IMR-90 (cell line): ENCODE measurements around the gene E4F1. TPM values are rescaled to one million over a fixed set of nuclear protein-coding genes. Genes with fewer than 3 reads are reported as not detected.

Experiments used
- ATAC-seq: fragments of 200-7000 bp; cut with Tn5 transposase; 2 replicates; pipeline ENCODE4 v1.9.1; 2020; ENCODE audit warnings: low read depth, mild to moderate bottlenecking, moderate library complexity
- BruUV-seq: library from RNA; stranded (reverse); fragments of 400-500 nt; replicated peaks from 2 replicates; lab custom pipeline; 2021; lab: Mats Ljungman, UMichigan
- CTCF ChIA-PET: fragments of 300-600 bp; formaldehyde crosslinking; extraction: SDS; loops from one replicate; lab custom pipeline; 2021; ENCODE audit warnings: antibody characterized with exemption; lab: Yijun Ruan, JAX
- POLR2A ChIA-PET: fragments of 300-600 bp; sonication (Branson Sonifier 250); formaldehyde crosslinking; loops from one replicate; lab custom pipeline; 2022; ENCODE audit warnings: antibody characterized with exemption; ENCODE audit not compliant: unreplicated experiment; lab: Charles Lee
- DNase-seq: peaks from one replicate; pipeline ENCODE4 v3.0.0; 2013
- H2AFZ ChIP-seq: replicated peaks from 2 replicates; pipeline ENCODE3; 2013; ENCODE audit warnings: low read length, mild to moderate bottlenecking; ENCODE audit not compliant: poor library complexity
- H2AK5ac ChIP-seq: 2 replicates; pipeline ENCODE4 v1.6.1; 2013; ENCODE audit warnings: low read depth, low read length, inconsistent platforms
- H2AK9ac ChIP-seq: replicated peaks from 2 replicates; pipeline ENCODE3; 2013; ENCODE audit warnings: mild to moderate bottlenecking, low read depth, low read length, moderate library complexity; ENCODE audit not compliant: poor library complexity
- H2BK120ac ChIP-seq: 2 replicates; pipeline ENCODE4 v1.6.1; 2013; ENCODE audit warnings: low read depth, low read length, inconsistent platforms
- H2BK15ac ChIP-seq: 3 replicates; pipeline ENCODE4 v1.6.1; 2013; ENCODE audit warnings: low read depth, low read length, inconsistent platforms
- H2BK20ac ChIP-seq: 2 replicates; pipeline ENCODE4 v1.6.1; 2013; ENCODE audit warnings: low read depth, mild to moderate bottlenecking, inconsistent platforms, low read length, moderate library complexity
- H2BK5ac ChIP-seq: 2 replicates; pipeline ENCODE4 v1.6.1; 2013; ENCODE audit warnings: mild to moderate bottlenecking, low read depth, low read length, inconsistent platforms; ENCODE audit not compliant: poor library complexity, severe bottlenecking
- H3K14ac ChIP-seq: replicated peaks from 2 replicates; pipeline ENCODE4 v1.6.1; 2013; ENCODE audit warnings: low read depth, low read length, inconsistent platforms
- H3K18ac ChIP-seq: 2 replicates; pipeline ENCODE4 v1.6.1; 2013; ENCODE audit warnings: low read depth, low read length, control low read depth
- H3K23ac ChIP-seq: 2 replicates; pipeline ENCODE4 v1.6.1; 2013; ENCODE audit warnings: low read depth, low read length, inconsistent platforms
- H3K27ac ChIP-seq: 2 replicates; pipeline ENCODE4 v1.5.1; 2013; ENCODE audit warnings: mild to moderate bottlenecking, control low read depth, low read length; ENCODE audit not compliant: insufficient read depth
- H3K27me3 ChIP-seq: 2 replicates; pipeline ENCODE4 v1.6.1; 2013; ENCODE audit warnings: low read length; ENCODE audit not compliant: control insufficient read depth, insufficient read depth
- H3K36me3 ChIP-seq: 2 replicates; pipeline ENCODE4 v1.6.1; 2013; ENCODE audit warnings: low read length, mixed read lengths; ENCODE audit not compliant: control insufficient read depth, insufficient read depth
- H3K4ac ChIP-seq: 2 replicates; pipeline ENCODE4 v1.6.1; 2013; ENCODE audit warnings: low read depth, low read length, inconsistent platforms
- H3K4me1 ChIP-seq: 2 replicates; pipeline ENCODE4 v1.6.1; 2013; ENCODE audit warnings: low read length, mixed read lengths; ENCODE audit not compliant: control insufficient read depth, insufficient read depth
- H3K4me2 ChIP-seq: 2 replicates; pipeline ENCODE4 v1.6.1; 2013; ENCODE audit warnings: low read depth, mild to moderate bottlenecking, control low read depth, low read length, moderate library complexity
- H3K4me3 ChIP-seq: 2 replicates; pipeline ENCODE4 v1.5.1; 2013; ENCODE audit warnings: low read depth, mild to moderate bottlenecking, control low read depth, low read length, moderate library complexity; ENCODE audit not compliant: insufficient read depth
- H3K56ac ChIP-seq: 2 replicates; pipeline ENCODE4 v1.6.1; 2013; ENCODE audit warnings: low read length, inconsistent platforms; ENCODE audit not compliant: insufficient read depth; ENCODE audit errors: extremely low read depth
- H3K79me1 ChIP-seq, 2 experiments: 2 replicates each; pipeline ENCODE4 v1.6.1; 2013; ENCODE audit warnings: low read length in 2 of 2, inconsistent platforms in 1 of 2, low read depth in 1 of 2
- H3K9ac ChIP-seq: 2 replicates; pipeline ENCODE4 v1.6.1; 2013; ENCODE audit warnings: low read depth, low read length, control low read depth
- H3K9me1 ChIP-seq: 2 replicates; pipeline ENCODE4 v1.6.1; 2013; ENCODE audit warnings: low read length, inconsistent platforms; ENCODE audit not compliant: insufficient read depth
- H3K9me3 ChIP-seq: 2 replicates; pipeline ENCODE4 v1.6.1; 2013; ENCODE audit warnings: low read length; ENCODE audit not compliant: control insufficient read depth, insufficient read depth
- H4K20me1 ChIP-seq: 2 replicates; pipeline ENCODE4 v1.6.1; 2013; ENCODE audit warnings: low read length, inconsistent platforms; ENCODE audit not compliant: insufficient read depth
- H4K5ac ChIP-seq: 2 replicates; pipeline ENCODE4 v1.6.1; 2013; ENCODE audit warnings: mild to moderate bottlenecking, low read depth, low read length, control low read depth
- H4K8ac ChIP-seq, 2 experiments: 2 replicates each; pipeline ENCODE4 v1.6.1; 2013; ENCODE audit warnings: low read depth in 2 of 2, low read length in 2 of 2, control low read depth in 1 of 2, inconsistent platforms in 1 of 2
- H4K91ac ChIP-seq: 2 replicates; pipeline ENCODE4 v1.6.1; 2013; ENCODE audit warnings: low read depth, low read length, inconsistent platforms; ENCODE audit not compliant: insufficient read depth
- CTCF ChIP-seq: conservative IDR thresholded peaks from 2 replicates; pipeline ENCODE4 v1.5.1; 2012; ENCODE audit warnings: mild to moderate bottlenecking, low read depth, low read length, improper control_type of control experiment
- ELK1 ChIP-seq: fragments of 150-350 bp; IDR thresholded peaks from 2 replicates; pipeline ENCODE4 v1.6.1; 2016; ENCODE audit warnings: low read depth, mild to moderate bottlenecking, low read length, moderate library complexity, borderline replicate concordance
- FOS ChIP-seq: fragments of 150-350 bp; IDR thresholded peaks from 2 replicates; pipeline ENCODE4 v1.6.1; 2016; ENCODE audit warnings: low read depth, low read length
- MAFK ChIP-seq: IDR thresholded peaks from 2 replicates; pipeline ENCODE4 v1.6.1; 2012; ENCODE audit warnings: low read depth, low read length, improper control_type of control experiment
- MXI1 ChIP-seq: IDR thresholded peaks from 2 replicates; pipeline ENCODE4 v1.6.1; 2012; ENCODE audit warnings: low read depth, mild to moderate bottlenecking, low read length, moderate library complexity, borderline replicate concordance
- NFE2L2 ChIP-seq: fragments of 150-350 bp; IDR thresholded peaks from 2 replicates; pipeline ENCODE4 v1.6.1; 2016; ENCODE audit warnings: low read depth, mild to moderate bottlenecking, low read length
- POLR2A ChIP-seq: IDR thresholded peaks from 2 replicates; pipeline ENCODE4 v1.6.1; 2012; ENCODE audit warnings: mild to moderate bottlenecking, low read depth, low read length
- RCOR1 ChIP-seq: IDR thresholded peaks from 2 replicates; pipeline ENCODE4 v1.6.1; 2012; ENCODE audit warnings: mild to moderate bottlenecking, low read length, improper control_type of control experiment; ENCODE audit not compliant: insufficient replicate concordance
- SMC3 ChIP-seq: fragments of 150-350 bp; IDR thresholded peaks from 2 replicates; pipeline ENCODE4 v1.6.1; 2016; ENCODE audit warnings: low read depth, mild to moderate bottlenecking, antibody characterized with exemption, low read length, moderate library complexity
- USF2 ChIP-seq: fragments of 150-350 bp; IDR thresholded peaks from 2 replicates; pipeline ENCODE4 v1.6.1; 2017; ENCODE audit warnings: mild to moderate bottlenecking, antibody characterized with exemption, low read length, low read depth
- WGBS, 2 experiments: methylation state at CpG; one replicate each; pipeline versions ENCODE4 v1.1.5 to v1.1.7; 2013; ENCODE audit warnings: missing lambda C conversion rate in 2 of 2; ENCODE audit not compliant: insufficient read length in 1 of 2; ENCODE audit errors: extremely low coverage in 2 of 2; 5-methylcytosine and 5-hydroxymethylcytosine counted together
- dilution Hi-C: fragments of 300-500 bp; cut with HindIII; formaldehyde crosslinking; loops from one replicate; pipeline ENCODE4 v1.14.3; 2018; ENCODE audit warnings: low sequenced_read_pairs; ENCODE audit not compliant: unreplicated experiment
- in situ Hi-C: fragments of 300-500 bp; cut with MboI; formaldehyde crosslinking; loops from 3 replicates; pipeline ENCODE4 v1.14.3; 2019; ENCODE audit warnings: low sequenced_read_pairs, inconsistent platforms, mixed read lengths
- intact Hi-C: fragments of 100-400 bp; cut with micrococcal nuclease; formaldehyde crosslinking; loops from 2 replicates; pipeline ENCODE4 v1.10.0; 2022
- polyA plus RNA-seq, 3 experiments: library from polyadenylated mRNA; depleted of rRNA; stranded (reverse); fragments of >200 nt; gene quantifications; 2 replicates each; pipeline ENCODE4 v1.2.3, GENCODE V29; 2012; ENCODE audit warnings: low replicate concordance in 1 of 3
- total RNA-seq: library from RNA; depleted of rRNA; stranded (reverse); fragments of >200 nt; gene quantifications from 2 replicates; pipeline ENCODE4 v1.2.3, GENCODE V29; 2012

E4F1 gene
- total and polyA plus RNA-seq, 2 of the 4 experiments (the other 2 are of a cell fraction): 13.1 to 33.0 TPM

- H3K9me1 ChIP-seq: no peaks in the 10 kb centered on the region
- H3K18ac ChIP-seq: no peak overlapping the region
- H3K36me3 ChIP-seq: peaks cover 4% of the 10 kb centered on the region; the same call in 1 of the 2 replicates
- no peak overlapping the region for H2AK9ac ChIP-seq
- no TSS peak for BruUV-seq
- in situ Hi-C loops (no loop called here), dilution Hi-C loops (no loop called here), intact Hi-C loops (no loop called here)
- peaks cover 7% of the 10 kb centered on the region for H3K4me1 ChIP-seq
- H3K4ac ChIP-seq: no peak overlapping the region
- H2BK5ac ChIP-seq: no peak overlapping the region
- H2AK5ac ChIP-seq: no peak overlapping the region
- WGBS, 2 experiments: no CpG with 5 or more reads among the region's 4 CpGs
- H3K4me2 ChIP-seq: no peak overlapping the region
- H3K4me3 ChIP-seq: no peak overlapping the region
- no peak overlapping the region for H2BK120ac ChIP-seq
- H3K9me3 ChIP-seq: no peaks in the 10 kb centered on the region
- no peak overlapping the region for H3K27ac ChIP-seq
- no peak overlapping the region for H2BK20ac ChIP-seq
- no peak overlapping the region for H3K9ac ChIP-seq
- peaks cover 12% of the 10 kb centered on the region for H4K20me1 ChIP-seq
- ATAC-seq (no peak), DNase-seq (no peak)
- H4K5ac ChIP-seq: no peak overlapping the region
- no peaks in the 10 kb centered on the region for H3K27me3 ChIP-seq
- H4K8ac ChIP-seq: 0 out of 4 replicates have a peak overlapping the region, but pooled peaks of 1 of the 2 experiments have one; percentile 9
- no peak overlapping the region for H2AFZ ChIP-seq
- H3K56ac ChIP-seq: no peak overlapping the region
- TF ChIP-seq CTCF (no peak), SMC3 (no peak), MAFK (no peak), POLR2A (no peak), MXI1 (no peak), USF2 (no peak), ELK1 (no peak), FOS (no peak), RCOR1 (no peak), NFE2L2 (no peak)
- H3K14ac ChIP-seq: no peak overlapping the region
- CTCF ChIA-PET: no interaction called here
- no peak overlapping the region for H2BK15ac ChIP-seq
- no peak overlapping the region for H4K91ac ChIP-seq
- peaks cover 14 to 30% of the 10 kb centered on the region in 2 experiments for H3K79me1 ChIP-seq
- no peak overlapping the region for H3K23ac ChIP-seq
- POLR2A ChIA-PET: no interaction called here
Observed at GRCh38 chr16:2216330-2216729, 7.1 kb upstream of the E4F1 start.
